Mucosa of descending colon (tissue), 3 donors: ENCODE data around the gene MEIKIN. TPM values are rescaled to one million over a fixed set of nuclear protein-coding genes. Genes with fewer than 3 reads are reported as not detected.
"Not testable (repeated sequence)": the region's sequence is repeated elsewhere in the genome, so short reads cannot be mapped to it uniquely, and the experiment has no call there.

Experiments
- ATAC-seq: fragments of 200-7000 bp; cut with Tn5 transposase; one replicate; pipeline ENCODE4 v1.9.1; 2020; ENCODE audit warnings: mild to moderate bottlenecking, moderate library complexity
- DNase-seq, 3 donors: peaks; one replicate each; pipeline ENCODE4 v3.0.0-alpha.2; 2020
- H3K36me3 ChIP-seq: fragments of 200-600 bp; one replicate; pipeline ENCODE4 v1.8.0; 2021; ENCODE audit warnings: low read depth, mild to moderate bottlenecking
- H3K4me1 ChIP-seq: fragments of 200-600 bp; one replicate; pipeline ENCODE4 v1.8.0; 2021; ENCODE audit warnings: low read depth, mild to moderate bottlenecking
- H3K4me3 ChIP-seq: fragments of 200-600 bp; one replicate; pipeline ENCODE4 v1.8.0; 2021; ENCODE audit warnings: mild to moderate bottlenecking
- H3K9me3 ChIP-seq: fragments of 200-600 bp; one replicate; pipeline ENCODE4 v1.8.0; 2021; ENCODE audit warnings: mild to moderate bottlenecking
- intact Hi-C, 2 donors: fragments of 100-400 bp; cut with DNase I in 1 of 2; cut with micrococcal nuclease in 1 of 2; formaldehyde crosslinking; loops; one replicate each; pipeline versions ENCODE4 v1.11.0 to v1.11.1; 2022; cut with DNase I, micrococcal nuclease
- total RNA-seq, 3 donors: library from RNA; stranded (reverse); fragmentation: NEBNext Ultra II Directional in 2 of 3; extraction: Animal tissue kit (Norgen Biotek cat#: 25700) in 2 of 3; gene quantifications; one replicate each; pipeline versions ENCODE4 v1.2.1 to v1.2.4, GENCODE V29; 2021 to 2023
- TF ChIP-seq, protein P1 (sequence below): fragments of 200-600 bp; IDR thresholded peaks from one replicate; pipeline ENCODE4 v1.8.0; 2022; ENCODE audit warnings: antibody characterized with exemption, mild to moderate bottlenecking
- donor health status: DM: no; HTN: no; CAD: no; lungs with moderate emphysema.
- donor health status: DM: no; HTN: no; CAD: no.
- donor health status: DM: no; HTN: yes; CAD: no.

The MEIKIN gene
- total RNA-seq, 3 donors from 2014 or later = not detected

GRCh38 chr5:131783874-131784273 is 161.6 kb downstream of the MEIKIN start:
- ATAC-seq = no peak
- intact Hi-C loops = no loop called here
- H3K9me3 ChIP-seq = no peaks in the 10 kb centered on the region
- H3K36me3 ChIP-seq = no peaks in the 10 kb centered on the region
- no peaks in the 10 kb centered on the region for H3K4me1 ChIP-seq
- TF ChIP-seq, protein P1, sequence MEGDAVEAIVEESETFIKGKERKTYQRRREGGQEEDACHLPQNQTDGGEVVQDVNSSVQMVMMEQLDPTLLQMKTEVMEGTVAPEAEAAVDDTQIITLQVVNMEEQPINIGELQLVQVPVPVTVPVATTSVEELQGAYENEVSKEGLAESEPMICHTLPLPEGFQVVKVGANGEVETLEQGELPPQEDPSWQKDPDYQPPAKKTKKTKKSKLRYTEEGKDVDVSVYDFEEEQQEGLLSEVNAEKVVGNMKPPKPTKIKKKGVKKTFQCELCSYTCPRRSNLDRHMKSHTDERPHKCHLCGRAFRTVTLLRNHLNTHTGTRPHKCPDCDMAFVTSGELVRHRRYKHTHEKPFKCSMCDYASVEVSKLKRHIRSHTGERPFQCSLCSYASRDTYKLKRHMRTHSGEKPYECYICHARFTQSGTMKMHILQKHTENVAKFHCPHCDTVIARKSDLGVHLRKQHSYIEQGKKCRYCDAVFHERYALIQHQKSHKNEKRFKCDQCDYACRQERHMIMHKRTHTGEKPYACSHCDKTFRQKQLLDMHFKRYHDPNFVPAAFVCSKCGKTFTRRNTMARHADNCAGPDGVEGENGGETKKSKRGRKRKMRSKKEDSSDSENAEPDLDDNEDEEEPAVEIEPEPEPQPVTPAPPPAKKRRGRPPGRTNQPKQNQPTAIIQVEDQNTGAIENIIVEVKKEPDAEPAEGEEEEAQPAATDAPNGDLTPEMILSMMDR = no peak
- no peak overlapping the region for H3K4me3 ChIP-seq
- no peak for DNase-seq

- DNase-seq (no peak), ATAC-seq (no peak)
- Histone ChIP-seq H3K4me1 (no peaks in the 10 kb centered on the region), H3K4me3 (no peak overlapping the region), H3K9me3 (no peaks in the 10 kb centered on the region), H3K36me3 (no peaks in the 10 kb centered on the region)
- intact Hi-C loops = no loop called here
- TF ChIP-seq, protein P1 = no peak
Observed at GRCh38 chr5:131783357-131783756, 162.1 kb downstream of the MEIKIN start.

DNA sequence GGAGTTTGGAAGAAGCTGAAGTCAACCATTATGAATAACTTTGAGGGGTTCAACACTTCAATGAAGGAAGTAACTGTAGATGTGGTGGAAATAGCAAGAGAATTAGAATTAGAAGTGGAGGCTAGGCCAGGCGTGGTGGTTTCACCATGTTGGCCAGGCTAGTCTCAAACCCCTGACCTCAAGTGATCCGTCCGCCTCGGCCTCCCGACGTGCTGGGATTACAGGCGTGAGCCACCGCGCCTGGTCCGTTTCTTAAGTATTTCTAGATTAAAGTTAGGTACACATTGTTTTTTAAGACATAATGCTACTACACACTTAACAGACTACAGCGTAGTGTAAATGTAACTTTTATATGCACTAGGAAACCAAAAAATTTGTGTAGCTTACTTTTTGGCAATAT is 162.7 kb downstream of the MEIKIN start:
- intact Hi-C loops = no loop called here
- Histone ChIP-seq H3K9me3 (no peaks in the 10 kb centered on the region), H3K4me3 (no peak overlapping the region), H3K36me3 (no peaks in the 10 kb centered on the region), H3K4me1 (no peaks in the 10 kb centered on the region)
- no peak for DNase-seq
- ATAC-seq = no peak
- TF ChIP-seq, protein P1 = no peak

- H3K36me3 ChIP-seq, H3K4me3 ChIP-seq, DNase-seq, ATAC-seq, H3K4me1 ChIP-seq, intact Hi-C loops, H3K9me3 ChIP-seq: not testable (repeated sequence)
Observed at GRCh38 chr5:131778141-131778540, 167.3 kb downstream of the MEIKIN start.

- no peaks in the 10 kb centered on the region for H3K36me3 ChIP-seq
- TF ChIP-seq, protein P1 = no peak
- no peak overlapping the region for H3K4me3 ChIP-seq
- intact Hi-C loops = no loop called here
- H3K4me1 ChIP-seq = no peaks in the 10 kb centered on the region
- DNase-seq (no peak), ATAC-seq (no peak)
- no peaks in the 10 kb centered on the region for H3K9me3 ChIP-seq
Observed at GRCh38 chr5:131776450-131776849, 169.0 kb downstream of the MEIKIN start.

- no peak for DNase-seq
- Histone ChIP-seq H3K36me3 (no peaks in the 10 kb centered on the region), H3K4me1 (no peaks in the 10 kb centered on the region), H3K4me3 (no peak overlapping the region), H3K9me3 (no peaks in the 10 kb centered on the region)
- TF ChIP-seq, protein P1 = no peak
- intact Hi-C loops = no loop called here
- no peak for ATAC-seq
Observed at GRCh38 chr5:131774652-131775367, 170.7 kb downstream of the MEIKIN start.
